Neutrophil (primary cell): ENCODE data around the gene FBLIM1.

Experiments
- H3K27ac ChIP-seq: fragments of 200-600 bp; sonication (generic); 2 replicates; pipeline ENCODE4 v1.5.1; 2016; ENCODE audit warnings: mild to moderate bottlenecking, moderate library complexity
- H3K27me3 ChIP-seq: fragments of 200-600 bp; sonication (generic); 2 replicates; pipeline ENCODE4 v1.6.0; 2016; ENCODE audit warnings: mild to moderate bottlenecking
- H3K36me3 ChIP-seq: fragments of 200-600 bp; sonication (generic); 2 replicates; pipeline ENCODE4 v1.5.1; 2017
- H3K4me1 ChIP-seq, 2 experiments: fragments of 200-600 bp in 1 of 2; sonication (generic) in 1 of 2; 1 replicate in 1 of 2; 2 replicates in 1 of 2; pipeline versions ENCODE4 v1.5.1 to v1.6.1; 2013 to 2016; ENCODE audit warnings: low read depth in 1 of 2, low read length in 1 of 2, mild to moderate bottlenecking in 1 of 2, moderate library complexity in 1 of 2; ENCODE audit not compliant: control insufficient read depth in 1 of 2, insufficient read depth in 1 of 2
- H3K4me3 ChIP-seq, 2 experiments: fragments of 200-600 bp in 1 of 2; sonication (generic) in 1 of 2; 1 replicate in 1 of 2; 2 replicates in 1 of 2; pipeline ENCODE4 v1.5.1; 2013 to 2016; ENCODE audit warnings: low read depth in 1 of 2, low read length in 1 of 2, mild to moderate bottlenecking in 1 of 2, moderate library complexity in 1 of 2
- H3K9me3 ChIP-seq: fragments of 200-600 bp; sonication (generic); 2 replicates; pipeline ENCODE4 v1.5.1; 2016
- CTCF ChIP-seq: fragments of 200-600 bp; sonication (generic); IDR thresholded peaks from 2 replicates; pipeline ENCODE4 v1.5.1; 2016; ENCODE audit warnings: antibody characterized with exemption

FBLIM1 gene

DNA sequence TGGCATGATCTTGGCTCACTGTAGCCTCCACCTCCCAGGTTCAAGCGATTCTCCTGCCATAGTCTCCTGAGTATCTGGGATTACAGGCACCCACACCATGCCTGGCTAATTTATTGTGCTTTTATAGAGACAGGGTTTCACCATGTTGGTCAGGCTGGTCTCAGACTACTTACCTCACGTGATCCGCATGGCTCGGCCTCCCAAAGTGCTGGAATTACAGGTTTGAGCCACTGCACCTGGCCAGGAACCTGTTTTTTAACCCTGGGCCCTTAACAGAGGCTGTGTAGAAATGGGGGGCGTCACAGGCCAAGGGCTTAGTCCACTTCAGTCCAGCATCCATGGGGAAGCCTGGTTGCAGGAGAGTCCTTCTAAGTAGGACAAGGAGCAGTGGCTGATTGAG, 9.3 kb downstream of the FBLIM1 start:
- H3K4me1 ChIP-seq = no peaks in the 10 kb centered on the region
- H3K27ac ChIP-seq = no peak overlapping the region
- H3K36me3 ChIP-seq = no peaks in the 10 kb centered on the region
- no peak overlapping the region for H3K4me3 ChIP-seq
- no peak for TF ChIP-seq CTCF
- H3K27me3 ChIP-seq = peaks cover 43% of the 10 kb centered on the region
- no peaks in the 10 kb centered on the region for H3K9me3 ChIP-seq

DNA sequence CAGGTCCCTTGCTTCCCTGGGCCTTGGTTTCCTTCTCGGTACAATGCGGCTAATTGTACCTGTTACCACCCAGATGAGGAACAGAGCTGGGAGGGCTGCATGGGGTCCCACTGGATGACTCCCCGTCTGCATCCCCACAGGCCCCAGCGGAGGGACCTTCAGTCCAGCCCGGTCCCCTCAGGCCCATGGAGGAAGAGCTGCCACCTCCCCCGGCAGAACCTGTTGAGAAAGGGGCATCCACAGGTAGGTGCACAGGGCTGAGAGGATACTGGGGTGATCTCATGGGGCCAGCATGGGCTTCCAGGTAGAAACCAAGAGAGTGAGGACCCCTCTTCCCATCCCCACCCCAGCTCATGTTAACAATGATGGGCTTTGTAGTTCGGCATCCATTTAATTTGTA, 9.8 kb downstream of the FBLIM1 start:
- H3K36me3 ChIP-seq = no peaks in the 10 kb centered on the region

GRCh38 chr1:15770313-15770962, 11.8 kb downstream of the FBLIM1 start:
- peaks cover 30% of the 10 kb centered on the region for H3K27me3 ChIP-seq
- no peak overlapping the region for H3K27ac ChIP-seq
- H3K36me3 ChIP-seq = no peaks in the 10 kb centered on the region
- H3K4me3 ChIP-seq = no peak overlapping the region
- no peak for TF ChIP-seq CTCF
- no peaks in the 10 kb centered on the region for H3K9me3 ChIP-seq
- no peaks in the 10 kb centered on the region for H3K4me1 ChIP-seq

More for the DNA sequence above, 9.8 kb downstream of the FBLIM1 start:
- H3K27ac ChIP-seq = no peak overlapping the region
- TF ChIP-seq CTCF = no peak
- no peaks in the 10 kb centered on the region for H3K9me3 ChIP-seq
- H3K4me1 ChIP-seq = no peaks in the 10 kb centered on the region
- no peak overlapping the region for H3K4me3 ChIP-seq
- peaks cover 43% of the 10 kb centered on the region for H3K27me3 ChIP-seq

DNA sequence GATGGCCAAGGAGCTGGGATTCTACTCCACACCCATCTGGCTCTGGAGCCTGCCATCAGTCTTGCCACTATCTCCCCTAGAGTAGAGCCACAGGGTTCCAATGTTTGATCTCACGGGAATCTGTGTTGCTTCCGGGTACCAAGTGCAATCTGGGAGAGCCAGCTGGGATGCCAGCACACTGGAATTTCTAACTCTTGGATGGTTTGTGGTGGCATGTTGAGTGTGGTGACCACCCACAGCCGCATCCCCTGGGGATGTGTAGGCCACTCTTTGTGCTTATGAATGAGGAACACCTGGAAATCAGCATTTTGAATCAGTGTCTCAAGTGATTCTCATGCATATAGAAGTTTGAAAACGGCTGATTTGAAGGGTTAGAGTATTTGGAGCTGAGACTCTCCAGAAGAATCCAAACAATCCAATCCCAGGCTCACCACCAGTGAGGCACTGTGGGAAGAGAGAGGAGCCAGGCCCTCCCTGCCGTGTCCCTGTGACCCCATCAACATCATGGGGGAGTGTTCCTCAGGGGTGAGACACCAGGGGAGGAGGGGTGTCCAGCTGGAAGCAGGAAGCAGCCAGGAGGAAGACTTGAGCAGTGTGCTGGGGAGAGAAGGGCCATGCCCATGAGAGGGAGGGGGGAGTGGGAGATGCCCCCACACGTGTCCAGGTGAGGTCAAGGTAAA, 13.4 kb downstream of the FBLIM1 start:
- Histone ChIP-seq H3K27ac (no peak overlapping the region), H3K4me3 (no peak overlapping the region), H3K36me3 (no peaks in the 10 kb centered on the region), H3K27me3 (peaks cover 25% of the 10 kb centered on the region), H3K4me1 (no peaks in the 10 kb centered on the region), H3K9me3 (no peaks in the 10 kb centered on the region)
- TF ChIP-seq CTCF = no peak

- Histone ChIP-seq H3K4me1 (no peaks in the 10 kb centered on the region), H3K27me3 (peaks cover 16% of the 10 kb centered on the region), H3K9me3 (no peaks in the 10 kb centered on the region), H3K27ac (no peak overlapping the region), H3K4me3 (no peak overlapping the region), H3K36me3 (no peaks in the 10 kb centered on the region)
- TF ChIP-seq CTCF = no peak
Observed at GRCh38 chr1:15775706-15776105, 17.1 kb downstream of the FBLIM1 start.
